Activated T-helper 1 cell treated with anti-CD3 and anti-CD28 coated beads, Interleukin-2, amount 50 U/mL, for 16 hours (primary cell): ENCODE results near the gene FOXC2.

Experiments
- DNase-seq, 2 donors: peaks; one replicate each; pipeline ENCODE4 v3.0.0-alpha.2; 2020; ENCODE audit warnings: low read depth in 1 of 2, low spot score in 1 of 2

Gene FOXC2

DNA sequence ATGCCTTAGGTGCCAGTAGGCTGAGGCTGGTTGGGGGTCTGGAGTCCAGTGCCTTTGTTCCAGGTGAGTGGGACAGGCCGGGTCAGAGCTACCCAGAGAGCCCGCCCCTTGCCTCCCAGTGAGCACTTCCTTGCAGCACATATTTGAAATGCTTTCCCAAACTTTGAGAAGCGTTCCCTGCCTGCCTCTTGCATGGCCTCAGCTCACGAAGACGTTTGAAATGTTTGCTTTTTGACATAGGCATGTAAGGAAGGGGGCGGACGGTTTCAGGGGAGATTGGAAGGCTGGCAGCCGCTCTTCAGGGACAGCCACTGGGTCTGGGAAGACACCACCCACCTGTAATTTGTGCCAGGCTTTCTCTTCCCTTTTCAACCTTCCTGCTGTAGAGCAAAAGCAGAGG, 6.6 kb downstream of the FOXC2 start:
- DNase-seq = no peak

- no peak for DNase-seq
These were observed 7.2 kb downstream of the FOXC2 start for GRCh38 chr16:86573646-86574508.

- DNase-seq = no peak
These were observed 8.0 kb downstream of the FOXC2 start for GRCh38 chr16:86574646-86575045.

DNA sequence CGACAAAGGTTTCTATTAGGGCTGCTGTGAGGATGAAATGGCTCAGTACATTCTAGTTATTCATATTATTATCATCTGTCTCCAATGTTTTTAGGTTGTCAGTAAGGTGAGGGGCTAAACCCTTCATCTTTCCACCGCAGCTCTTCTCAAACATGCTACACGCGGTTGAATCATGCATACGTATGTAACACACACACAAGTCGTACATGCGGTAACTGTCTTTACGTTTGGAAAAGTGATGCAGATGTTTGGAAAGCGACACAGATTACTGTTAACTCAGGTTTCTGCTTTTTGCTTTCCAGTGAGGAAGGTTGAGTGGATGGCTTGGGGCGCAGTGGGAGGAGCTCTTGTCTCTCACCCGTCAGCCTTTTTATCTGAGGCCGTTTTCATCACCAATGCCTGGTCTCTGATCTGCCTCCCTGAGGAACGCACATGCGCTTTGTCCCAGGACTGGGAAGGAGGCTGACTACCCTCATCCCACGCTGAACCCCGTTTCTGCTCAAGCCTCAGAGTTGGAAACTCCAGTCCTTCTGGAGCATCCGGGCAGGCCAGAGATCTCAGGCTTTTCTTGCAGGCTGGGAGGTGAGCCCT, 8.6 kb downstream of the FOXC2 start:
- DNase-seq = no peak

GRCh38 chr16:86575754-86576557, 9.3 kb downstream of the FOXC2 start:
- no peak for DNase-seq

GRCh38 chr16:86576591-86577313, 10.1 kb downstream of the FOXC2 start:
- no peak for DNase-seq

- no peak for DNase-seq
These were observed 10.8 kb downstream of the FOXC2 start for GRCh38 chr16:86577314-86577971.

DNA sequence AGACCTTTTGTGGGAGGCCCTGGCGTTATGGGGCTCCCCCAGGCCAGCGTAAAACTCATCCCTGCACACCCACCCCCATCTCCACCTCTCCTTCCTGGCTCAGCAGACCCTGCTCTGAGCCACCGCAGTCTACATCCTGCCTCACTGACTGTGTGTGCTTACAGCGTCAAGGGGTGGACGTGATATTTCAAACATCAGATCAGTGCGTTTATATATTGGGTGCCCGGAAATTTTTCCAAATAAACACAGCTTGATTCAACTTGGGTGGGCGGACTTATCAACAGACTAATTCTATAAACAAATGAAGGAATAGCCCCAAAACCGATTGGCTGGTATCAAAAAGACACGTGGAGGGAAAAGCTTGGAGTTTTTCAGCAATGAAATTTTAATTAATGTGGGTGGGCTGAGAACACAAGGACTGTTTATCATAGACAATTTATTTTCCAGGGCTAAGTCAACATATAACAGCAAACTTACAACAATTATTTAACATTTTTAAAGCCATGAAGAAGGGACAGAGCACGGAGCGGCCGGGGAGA, 11.5 kb downstream of the FOXC2 start, which contains the start of gene FOXL1:
Gene FOXL1 (plus strand): TSS at position 489 of the 539 bp plus-strand sequence. CDS start 175 bp downstream, outside the sequence.
- no peak for DNase-seq

- no peak for DNase-seq
These were observed 12.1 kb downstream of the FOXC2 start for GRCh38 chr16:86578611-86579267.

DNA sequence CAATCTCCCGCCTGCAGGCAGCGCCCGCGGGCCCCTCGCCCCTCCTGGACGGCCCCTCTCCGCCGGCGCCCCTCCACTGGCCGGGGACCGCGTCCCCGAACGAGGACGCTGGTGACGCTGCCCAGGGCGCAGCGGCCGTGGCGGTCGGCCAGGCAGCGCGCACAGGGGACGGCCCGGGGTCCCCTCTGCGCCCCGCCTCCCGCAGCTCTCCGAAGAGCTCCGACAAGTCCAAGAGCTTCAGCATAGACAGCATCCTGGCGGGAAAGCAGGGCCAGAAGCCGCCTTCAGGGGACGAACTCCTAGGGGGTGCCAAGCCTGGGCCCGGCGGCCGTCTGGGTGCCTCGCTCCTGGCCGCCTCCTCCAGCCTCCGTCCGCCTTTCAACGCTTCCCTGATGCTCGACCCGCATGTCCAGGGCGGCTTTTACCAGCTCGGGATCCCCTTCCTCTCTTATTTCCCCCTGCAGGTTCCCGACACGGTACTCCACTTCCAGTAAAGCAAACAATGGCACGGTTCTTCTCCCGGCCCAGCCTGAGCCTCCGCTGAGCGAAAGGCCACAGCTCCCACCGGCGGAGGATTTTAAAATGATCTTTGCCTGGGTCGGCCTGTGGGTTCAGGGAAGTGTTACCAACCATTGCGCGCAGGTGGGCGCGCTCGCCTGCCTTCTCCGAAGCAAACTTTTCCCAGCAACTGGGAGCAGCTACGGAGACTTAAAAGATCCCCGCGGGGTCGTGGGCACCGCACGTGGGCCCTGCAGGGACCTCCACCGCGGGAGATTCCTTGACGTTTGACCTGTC, 12.8 kb downstream of the FOXC2 start:
- DNase-seq = no peak

GRCh38 chr16:86580063-86580790, 13.6 kb downstream of the FOXC2 start:
- DNase-seq = no peak

DNA sequence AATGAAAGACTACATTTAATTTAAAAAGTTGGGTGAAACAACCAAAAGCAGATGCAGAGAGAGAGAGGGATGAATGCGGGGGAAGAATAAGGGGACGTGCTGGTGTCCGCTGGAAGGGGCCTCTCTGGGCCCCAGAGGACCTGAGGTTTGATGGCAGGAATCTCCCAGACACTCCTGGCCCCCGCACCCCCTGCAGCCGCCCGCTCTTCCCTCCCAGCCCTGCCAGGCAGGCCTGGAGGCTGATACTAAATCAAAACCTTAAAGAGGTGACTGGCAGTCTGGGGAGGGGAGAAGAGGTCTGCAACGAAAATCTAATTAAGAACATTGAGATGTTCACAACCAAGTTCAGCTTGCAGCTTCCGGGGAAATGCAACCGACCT, 14.2 kb downstream of the FOXC2 start:
- no peak for DNase-seq

DNA sequence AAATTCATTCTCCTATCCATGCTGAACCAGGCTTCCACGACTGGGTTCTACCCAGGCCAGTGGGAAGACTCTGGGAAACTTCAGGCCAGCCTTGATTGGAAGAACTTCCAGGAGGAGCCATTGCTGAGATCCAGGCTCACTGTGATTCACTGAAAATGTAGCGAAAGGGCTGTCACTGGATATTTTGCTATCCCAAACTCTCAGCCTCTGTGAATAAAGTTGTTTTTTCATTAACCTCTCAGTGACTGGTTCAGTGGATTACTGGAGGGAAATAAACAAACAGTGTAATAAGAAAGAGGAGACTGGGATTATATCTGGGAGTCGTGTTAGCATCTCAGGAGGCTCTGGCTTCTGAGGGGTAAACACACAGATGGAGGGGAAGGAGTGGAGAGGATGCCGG, 14.8 kb downstream of the FOXC2 start:
- no peak for DNase-seq

DNA sequence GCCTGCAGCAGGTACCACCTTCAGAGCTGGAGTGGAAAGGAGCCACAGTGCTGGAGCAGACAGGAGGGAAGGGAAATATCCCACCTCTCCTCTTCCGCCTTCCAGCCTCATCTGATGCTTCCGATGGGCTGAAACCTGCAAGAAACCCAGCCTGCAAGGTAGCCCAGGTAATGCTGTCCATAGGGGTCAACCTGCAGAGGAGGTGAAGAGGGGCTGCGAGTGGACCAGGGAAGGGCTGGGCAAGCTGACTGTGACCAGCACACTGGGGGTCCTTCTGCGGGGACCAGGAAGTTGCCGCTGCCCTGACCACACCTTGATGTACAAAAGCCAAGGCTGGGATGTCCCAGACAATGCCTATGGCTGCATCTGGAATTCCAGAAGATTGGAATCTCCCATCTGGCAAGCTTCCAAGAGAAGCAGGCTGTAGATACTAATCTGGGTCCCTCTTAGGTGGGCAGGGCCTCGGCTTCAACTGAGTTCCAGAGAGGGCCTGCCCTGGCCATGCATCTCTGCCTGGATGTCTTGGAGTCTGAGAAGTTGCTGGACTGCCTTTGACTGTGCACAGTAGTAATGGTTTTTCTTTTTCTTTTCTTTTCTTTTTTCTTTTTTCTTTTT, 17.5 kb downstream of the FOXC2 start:
- no peak for DNase-seq

DNA sequence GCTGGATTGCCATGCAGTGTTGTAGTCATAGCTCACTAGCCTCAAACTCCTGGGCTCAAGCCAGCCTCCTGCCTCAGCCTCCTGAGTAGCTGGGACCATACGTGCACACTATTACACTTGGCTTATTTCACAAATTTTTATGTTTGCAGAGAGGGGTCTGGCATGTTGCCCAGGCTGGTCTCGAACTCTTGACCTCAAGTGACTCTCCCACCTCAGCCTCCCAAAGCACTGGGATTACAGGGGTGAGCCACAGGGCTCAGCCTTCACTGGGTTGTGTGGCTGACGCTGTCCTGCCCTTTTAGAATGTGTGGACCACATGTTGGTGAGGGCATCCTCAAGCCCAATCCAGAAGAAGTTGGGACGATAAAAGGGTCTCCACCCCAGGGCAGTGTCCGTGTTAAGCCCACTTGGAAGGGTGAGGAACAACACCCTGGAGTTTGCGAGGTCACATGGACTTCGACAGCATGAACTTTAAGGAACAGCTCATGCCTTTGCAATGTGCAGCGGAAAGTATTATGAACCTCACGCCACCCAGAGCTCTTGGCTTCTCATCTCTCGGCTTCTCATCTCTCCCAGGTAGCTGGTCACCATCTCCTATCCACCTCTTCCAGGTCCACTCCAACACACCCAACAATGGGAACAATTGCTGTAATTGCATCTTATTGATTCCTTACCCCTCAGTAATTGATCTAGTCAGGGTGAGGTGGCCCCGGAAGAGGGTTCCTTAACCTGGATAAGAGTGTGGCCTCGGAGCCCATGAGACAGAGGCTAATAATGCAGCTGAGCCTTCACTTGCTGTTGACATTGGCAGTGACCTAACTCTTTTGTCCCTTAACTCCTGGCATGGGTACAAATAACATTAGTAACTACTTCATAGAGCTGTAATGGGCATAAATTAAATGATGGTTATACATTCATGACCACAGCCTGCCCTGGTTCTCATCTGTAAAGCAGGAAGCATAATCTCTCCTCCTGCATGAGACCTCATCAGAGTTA, 18.4 kb downstream of the FOXC2 start:
- DNase-seq = no peak

- no peak for DNase-seq
These were observed 19.4 kb downstream of the FOXC2 start for GRCh38 chr16:86585821-86586611.
